Mesendoderm (in vitro differentiated cells): ENCODE data around the gene SPPL2B.

Experiments used
- DNase-seq: peaks from one replicate; pipeline ENCODE4 v3.0.0; 2013
- H2AK5ac ChIP-seq: 2 replicates; pipeline ENCODE4 v1.6.1; 2013; ENCODE audit warnings: low read length, inconsistent platforms
- H2BK120ac ChIP-seq: 2 replicates; pipeline ENCODE4 v1.6.1; 2013; ENCODE audit warnings: low read depth, mild to moderate bottlenecking, low read length, moderate library complexity, mixed read lengths
- H2BK15ac ChIP-seq: replicated peaks from 2 replicates; pipeline ENCODE4 v1.6.1; 2013; ENCODE audit warnings: low read depth, mild to moderate bottlenecking, moderate library complexity
- H2BK5ac ChIP-seq: 2 replicates; pipeline ENCODE4 v1.6.1; 2013; ENCODE audit warnings: low read length, inconsistent platforms
- H3K18ac ChIP-seq: 2 replicates; pipeline ENCODE4 v1.6.1; 2013; ENCODE audit warnings: mild to moderate bottlenecking, low read length, mixed read lengths
- H3K23ac ChIP-seq: one replicate; pipeline ENCODE4 v1.6.1; 2013; ENCODE audit warnings: low read length
- H3K27ac ChIP-seq: 2 replicates; pipeline ENCODE4 v1.5.1; 2013; ENCODE audit warnings: low read depth, mild to moderate bottlenecking, inconsistent platforms, low read length, moderate library complexity
- H3K27me3 ChIP-seq: 2 replicates; pipeline ENCODE4 v1.6.1; 2013; ENCODE audit warnings: low read length, control low read depth, mild to moderate bottlenecking, inconsistent platforms; ENCODE audit not compliant: insufficient read depth, poor library complexity
- H3K36me3 ChIP-seq: 2 replicates; pipeline ENCODE4 v1.6.1; 2013; ENCODE audit warnings: low read length, inconsistent platforms; ENCODE audit not compliant: control insufficient read depth, insufficient read depth
- H3K4ac ChIP-seq: one replicate; pipeline ENCODE4 v1.6.1; 2013; ENCODE audit warnings: low read depth, mild to moderate bottlenecking, low read length, moderate library complexity
- H3K4me1 ChIP-seq: 2 replicates; pipeline ENCODE4 v1.6.1; 2013; ENCODE audit warnings: low read depth, low read length, inconsistent platforms; ENCODE audit not compliant: control insufficient read depth
- H3K4me2 ChIP-seq: 2 replicates; pipeline ENCODE4 v1.6.1; 2013; ENCODE audit warnings: low read length
- H3K4me3 ChIP-seq: 2 replicates; pipeline ENCODE4 v1.5.1; 2013; ENCODE audit warnings: mild to moderate bottlenecking, low read length
- H3K56ac ChIP-seq: one replicate; pipeline ENCODE4 v1.6.1; 2013; ENCODE audit warnings: low read length
- H3K79me1 ChIP-seq: 2 replicates; pipeline ENCODE4 v1.6.1; 2013; ENCODE audit warnings: low read length, inconsistent platforms
- H3K79me2 ChIP-seq: 2 replicates; pipeline ENCODE4 v1.6.1; 2013; ENCODE audit warnings: mild to moderate bottlenecking, low read length; ENCODE audit not compliant: control insufficient read depth, insufficient read depth
- H3K9ac ChIP-seq: 2 replicates; pipeline ENCODE4 v1.6.1; 2013; ENCODE audit warnings: low read length, inconsistent platforms
- H4K5ac ChIP-seq: one replicate; pipeline ENCODE4 v1.6.1; 2013; ENCODE audit warnings: low read length
- H4K8ac ChIP-seq: one replicate; pipeline ENCODE4 v1.6.1; 2013; ENCODE audit warnings: low read depth, mild to moderate bottlenecking, control low read depth, low read length, moderate library complexity
- WGBS: extraction: QIAGEN DNeasy Blood & Tissue Kit; methylation state at CpG from one replicate; pipeline ENCODE4 v1.1.7; 2013; ENCODE audit warnings: low lambda C conversion rate, missing lambda C conversion rate; ENCODE audit not compliant: insufficient coverage; ENCODE audit errors: extremely low coverage; 5-methylcytosine and 5-hydroxymethylcytosine counted together

SPPL2B gene

GRCh38 chr19:2306281-2306806 is 22.1 kb upstream of the SPPL2B start:
- Histone ChIP-seq H3K4me1 (no peaks in the 10 kb centered on the region), H4K5ac (no peak overlapping the region), H2BK15ac (no peak overlapping the region), H3K79me1 (no peaks in the 10 kb centered on the region), H3K9ac (no peak overlapping the region), H3K79me2 (no peaks in the 10 kb centered on the region), H4K8ac (no peak overlapping the region), H3K36me3 (no peaks in the 10 kb centered on the region), H2BK5ac (no peak overlapping the region), H3K4me2 (no peak overlapping the region), H2BK120ac (no peak overlapping the region), H3K27ac (no peak overlapping the region), H3K4me3 (no peak overlapping the region), H3K56ac (no peak overlapping the region), H3K23ac (no peak overlapping the region), H2AK5ac (no peak overlapping the region), H3K27me3 (peaks cover 9% of the 10 kb centered on the region), H3K4ac (no peak overlapping the region), H3K18ac (no peak overlapping the region)
- DNase-seq = no peak
- no CpG with 5 or more reads among the region's 19 CpGs for WGBS

GRCh38 chr19:2306971-2307370 is 21.5 kb upstream of the SPPL2B start:
- H3K56ac ChIP-seq = no peak overlapping the region
- H3K27ac ChIP-seq = no peak overlapping the region
- DNase-seq = no peak
- no peak overlapping the region for H2BK120ac ChIP-seq
- H3K4ac ChIP-seq = no peak overlapping the region
- H4K5ac ChIP-seq = no peak overlapping the region
- H3K79me1 ChIP-seq = no peaks in the 10 kb centered on the region
- H3K4me3 ChIP-seq = no peak overlapping the region
- no peaks in the 10 kb centered on the region for H3K79me2 ChIP-seq
- H4K8ac ChIP-seq = no peak overlapping the region
- no peak overlapping the region for H3K9ac ChIP-seq
- peaks cover 9% of the 10 kb centered on the region for H3K27me3 ChIP-seq
- no peaks in the 10 kb centered on the region for H3K4me1 ChIP-seq
- WGBS = no CpG with 5 or more reads among the region's 17 CpGs
- no peak overlapping the region for H2AK5ac ChIP-seq
- H2BK5ac ChIP-seq = no peak overlapping the region
- no peaks in the 10 kb centered on the region for H3K36me3 ChIP-seq
- H3K18ac ChIP-seq = no peak overlapping the region
- no peak overlapping the region for H2BK15ac ChIP-seq
- no peak overlapping the region for H3K23ac ChIP-seq
- no peak overlapping the region for H3K4me2 ChIP-seq

DNA sequence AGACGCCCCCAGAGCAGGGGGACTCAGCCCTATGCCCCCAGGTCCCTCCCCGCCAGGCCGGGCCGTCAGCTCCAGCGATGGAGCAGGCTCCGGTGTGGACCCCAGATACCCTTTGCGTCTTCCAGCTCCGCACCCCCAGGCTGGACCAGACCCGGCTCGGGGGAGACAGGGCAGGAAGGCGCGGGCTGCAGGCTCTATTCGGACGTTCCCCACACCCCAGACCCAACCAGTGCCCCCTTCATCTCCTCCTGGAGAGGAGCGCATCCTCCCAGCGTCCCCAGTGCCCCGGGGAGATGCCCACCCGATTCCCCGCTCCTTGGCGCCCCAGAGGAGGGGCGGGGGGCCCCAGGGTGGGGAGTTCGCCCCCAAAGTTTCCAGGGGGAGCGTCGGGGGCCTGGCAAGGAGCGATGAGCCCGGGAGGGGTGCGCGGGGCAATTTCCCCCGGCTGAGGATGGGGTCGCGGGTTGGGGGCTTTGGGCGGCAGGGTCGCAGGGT is 20.9 kb upstream of the SPPL2B start:
- Histone ChIP-seq H3K27ac (no peak overlapping the region), H2BK5ac (no peak overlapping the region), H2BK15ac (no peak overlapping the region), H3K23ac (no peak overlapping the region), H3K4ac (no peak overlapping the region), H4K8ac (no peak overlapping the region), H3K4me3 (no peak overlapping the region), H3K36me3 (no peaks in the 10 kb centered on the region), H2BK120ac (no peak overlapping the region), H3K4me1 (no peaks in the 10 kb centered on the region), H4K5ac (no peak overlapping the region), H3K79me1 (no peaks in the 10 kb centered on the region), H3K27me3 (peaks cover 9% of the 10 kb centered on the region), H3K4me2 (no peak overlapping the region), H3K79me2 (no peaks in the 10 kb centered on the region), H3K56ac (no peak overlapping the region), H3K18ac (no peak overlapping the region), H3K9ac (no peak overlapping the region), H2AK5ac (no peak overlapping the region)
- no peak for DNase-seq
- no CpG with 5 or more reads among the region's 33 CpGs for WGBS

- Histone ChIP-seq H2BK5ac (no peak within 1 kb of the TSS), H2AK5ac (no peak within 1 kb of the TSS), H3K4me1 (no peaks in the 10 kb centered on the region), H3K18ac (no peak within 1 kb of the TSS), H3K23ac (no peak within 1 kb of the TSS), H2BK120ac (no peak within 1 kb of the TSS), H3K79me1 (no peaks in the 10 kb centered on the region), H3K4me3 (no peak within 1 kb of the TSS), H3K4ac (no peak within 1 kb of the TSS), H3K36me3 (no peaks in the 10 kb centered on the region), H2BK15ac (no peak within 1 kb of the TSS), H3K4me2 (peak within 1 kb of the TSS; percentile 25), H3K56ac (peak within 1 kb of the TSS; percentile 42), H4K5ac (no peak within 1 kb of the TSS), H3K9ac (no peak within 1 kb of the TSS), H3K27me3 (peaks cover 9% of the 10 kb centered on the region), H3K79me2 (no peaks in the 10 kb centered on the region), H4K8ac (no peak within 1 kb of the TSS), H3K27ac (no peak within 1 kb of the TSS)
- no peak for DNase-seq
- no CpG with 5 or more reads among the region's 63 CpGs for WGBS
These were observed 20.3 kb upstream of the SPPL2B start, which contains the start of gene LINGO3 for GRCh38 chr19:2308114-2308556. LINGO3 (minus strand) TSS chr19:2308154; CDS start chr19:2291776, 16,378 bp downstream.

DNA sequence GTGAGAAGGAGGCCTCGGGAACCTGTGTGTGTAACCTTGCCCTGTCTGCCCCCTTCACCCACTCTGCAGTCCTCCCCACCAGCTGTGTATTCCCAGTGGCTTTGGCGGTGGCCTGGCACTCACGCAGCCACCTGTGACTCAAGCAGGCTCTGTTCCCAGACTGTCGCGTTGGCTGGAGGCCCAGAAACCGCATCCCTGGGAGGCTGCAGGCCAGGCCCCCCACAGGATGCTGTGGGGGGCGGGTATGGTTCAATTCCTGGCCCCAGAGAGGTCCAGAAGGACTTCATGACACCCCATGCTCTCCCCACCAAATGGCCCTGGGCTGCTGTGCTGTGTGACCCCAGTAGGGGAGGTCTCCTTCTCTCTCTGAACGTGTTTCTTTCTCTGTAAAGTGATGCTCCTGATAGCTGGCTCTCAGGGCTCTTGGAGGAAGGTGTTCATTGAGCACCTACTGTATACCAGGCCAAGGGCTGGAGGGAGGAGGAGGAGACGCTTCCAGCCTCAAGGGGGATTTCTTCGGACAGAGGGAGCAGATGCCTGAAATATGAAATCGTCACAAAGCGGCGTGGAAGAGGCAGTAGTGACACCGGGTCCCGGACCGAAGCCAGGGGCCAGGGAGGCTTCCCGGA is 18.6 kb upstream of the SPPL2B start:
- H3K4me1 ChIP-seq = no peaks in the 10 kb centered on the region
- no peak overlapping the region for H2AK5ac ChIP-seq
- H4K5ac ChIP-seq = no peak overlapping the region
- no peak overlapping the region for H2BK5ac ChIP-seq
- H3K36me3 ChIP-seq = no peaks in the 10 kb centered on the region
- H4K8ac ChIP-seq = no peak overlapping the region
- H2BK120ac ChIP-seq = no peak overlapping the region
- no peaks in the 10 kb centered on the region for H3K79me2 ChIP-seq
- H3K27me3 ChIP-seq = peaks cover 9% of the 10 kb centered on the region
- H3K27ac ChIP-seq = no peak overlapping the region
- DNase-seq = no peak
- no peak overlapping the region for H3K56ac ChIP-seq
- no CpG with 5 or more reads among the region's 17 CpGs for WGBS
- H2BK15ac ChIP-seq = no peak overlapping the region
- H3K18ac ChIP-seq = no peak overlapping the region
- H3K4ac ChIP-seq = no peak overlapping the region
- H3K23ac ChIP-seq = no peak overlapping the region
- no peak overlapping the region for H3K4me2 ChIP-seq
- no peak overlapping the region for H3K4me3 ChIP-seq
- no peak overlapping the region for H3K9ac ChIP-seq
- H3K79me1 ChIP-seq = no peaks in the 10 kb centered on the region
